ENCODE data around the gene ARRDC5. TPM values are rescaled to one million over a fixed set of nuclear protein-coding genes. Genes with fewer than 3 reads are reported as not detected.
"Not testable (repeated sequence)": the region's sequence is repeated elsewhere in the genome, so short reads cannot be mapped to it uniquely, and the experiment has no call there.

Gene ARRDC5
- not detected for polyA plus RNA-seq (2013, experiment 1 of 2; ENCODE audit: insufficient read length)
- polyA plus RNA-seq (2013, experiment 2 of 2; ENCODE audit: insufficient read length), result not detected

DNA sequence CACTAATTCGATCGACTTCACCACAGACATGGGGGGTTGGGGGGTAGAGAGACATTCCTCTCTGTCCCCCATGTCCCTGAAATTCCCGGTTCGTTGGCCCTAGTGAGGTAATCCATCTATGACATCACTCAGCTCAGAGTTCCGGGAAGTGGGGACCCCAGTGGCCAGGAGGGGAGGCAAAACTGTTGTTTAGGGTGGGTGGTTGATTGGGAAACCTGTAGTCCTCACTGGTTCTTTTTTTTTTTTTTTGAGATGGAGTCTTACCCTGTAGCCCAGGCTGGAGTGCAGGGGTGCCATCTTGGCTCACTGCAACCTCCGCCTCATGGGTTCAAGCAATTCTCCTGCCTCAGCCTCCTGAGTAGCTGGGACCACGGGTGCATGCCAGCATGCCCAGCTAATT lies at the start of gene ARRDC5:
ARRDC5 (minus strand) TSS at position 101 of the 400 bp plus-strand sequence; CDS start at position 30, 71 bp downstream.
- no peak for DNase-seq

GRCh38 chr19:4951656-4952055 lies 49.0 kb upstream of the ARRDC5 start:
- no peak for DNase-seq

DNA sequence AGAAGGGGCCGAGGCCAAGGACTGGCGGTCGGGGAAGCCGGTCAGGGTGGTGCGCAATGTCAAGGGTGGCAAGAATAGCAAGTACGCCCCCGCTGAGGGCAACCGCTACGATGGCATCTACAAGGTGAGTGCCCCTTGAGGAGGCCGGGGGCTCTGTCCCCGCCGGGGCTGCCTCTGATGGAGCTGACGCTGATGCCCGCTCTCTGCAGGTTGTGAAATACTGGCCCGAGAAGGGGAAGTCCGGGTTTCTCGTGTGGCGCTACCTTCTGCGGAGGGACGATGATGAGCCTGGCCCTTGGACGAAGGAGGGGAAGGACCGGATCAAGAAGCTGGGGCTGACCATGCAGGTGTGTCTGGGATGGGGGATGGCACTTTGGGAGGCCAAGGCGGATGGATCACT lies 48.0 kb upstream of the ARRDC5 start:
- not testable (repeated sequence) for DNase-seq

GRCh38 chr19:4941638-4942169 lies 39.0 kb upstream of the ARRDC5 start:
- not testable (repeated sequence) for DNase-seq

DNA sequence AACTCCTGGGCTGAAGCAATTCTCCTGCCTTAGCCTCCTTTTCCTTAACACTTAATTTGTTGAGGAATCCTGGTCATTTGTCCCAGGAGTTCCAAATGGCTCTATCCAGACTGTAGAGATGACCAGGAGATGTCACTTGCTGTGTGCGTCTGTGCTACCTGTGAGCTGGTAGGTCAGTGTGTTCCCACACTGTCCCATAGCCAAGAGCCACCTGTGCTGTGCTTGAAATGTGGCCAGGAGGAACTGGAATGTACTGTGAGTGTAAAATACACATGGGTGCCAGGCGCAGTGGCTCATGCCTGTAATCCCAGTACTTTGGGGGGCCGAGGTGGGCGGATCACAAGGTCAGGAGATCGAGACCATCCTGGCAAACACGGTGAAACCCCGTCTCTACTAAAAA lies 36.8 kb upstream of the ARRDC5 start:
- DNase-seq, result no peak

DNA sequence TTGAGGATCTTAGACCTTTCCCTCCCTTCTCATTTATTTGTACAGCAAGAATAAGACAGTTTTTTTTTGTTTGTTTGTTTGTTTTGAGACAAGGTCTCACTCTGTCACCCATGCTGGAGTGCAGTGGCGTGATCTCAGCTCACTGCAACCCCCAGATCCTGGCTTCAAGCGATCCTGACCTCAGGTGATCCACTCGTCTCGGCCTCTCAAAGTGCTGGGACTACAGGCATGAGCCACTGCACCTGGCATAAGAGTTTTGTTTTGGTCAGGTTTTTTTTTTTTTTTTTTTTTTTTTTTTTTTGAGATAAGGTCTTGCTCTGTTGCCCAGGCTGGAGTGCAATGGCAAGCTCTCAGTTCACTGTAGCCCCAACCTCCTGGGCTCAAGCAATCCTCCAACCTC lies 35.8 kb upstream of the ARRDC5 start:
- not testable (repeated sequence) for DNase-seq

DNA sequence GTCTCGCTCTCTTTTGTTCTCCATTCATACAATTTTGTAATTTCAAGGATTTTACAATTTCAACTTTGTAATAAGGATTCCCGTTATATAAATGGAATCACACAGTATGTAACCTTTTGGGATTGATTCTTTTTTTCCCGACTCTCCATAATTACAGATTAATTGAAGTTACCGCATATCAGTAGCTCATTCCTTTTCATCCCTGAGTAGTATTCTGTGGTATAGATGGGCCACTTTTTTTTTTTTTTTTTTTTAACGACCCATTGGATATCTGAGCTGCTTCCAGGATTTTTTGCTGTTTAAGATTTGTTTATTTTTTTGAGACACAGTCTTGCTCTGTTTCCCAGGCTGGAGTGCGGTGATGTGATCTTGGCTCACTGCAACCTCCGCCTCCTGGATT lies 34.4 kb upstream of the ARRDC5 start:
- no peak for DNase-seq

DNA sequence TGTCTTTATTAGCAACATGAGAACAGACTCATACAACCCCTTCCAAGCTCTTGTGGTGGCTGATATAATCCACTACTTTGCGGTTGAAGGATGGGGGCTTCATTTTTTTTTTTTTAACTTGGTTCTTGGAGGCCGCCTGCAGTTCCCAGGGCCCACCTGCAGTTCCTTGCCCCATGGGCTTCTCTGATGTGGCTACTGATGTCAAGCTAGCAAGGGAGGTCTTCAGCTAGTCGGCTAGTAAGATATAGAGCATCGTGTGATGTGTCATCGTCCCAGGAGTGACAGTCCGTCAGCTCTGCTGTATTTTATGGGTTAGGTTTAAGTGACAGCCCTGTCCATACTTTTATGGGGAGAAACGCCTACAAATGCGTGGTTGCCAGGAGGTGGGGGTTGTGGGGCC lies 32.7 kb upstream of the ARRDC5 start:
- DNase-seq, result no peak

GRCh38 chr19:4933528-4933927 lies 30.8 kb upstream of the ARRDC5 start:
- no peak for DNase-seq

DNA sequence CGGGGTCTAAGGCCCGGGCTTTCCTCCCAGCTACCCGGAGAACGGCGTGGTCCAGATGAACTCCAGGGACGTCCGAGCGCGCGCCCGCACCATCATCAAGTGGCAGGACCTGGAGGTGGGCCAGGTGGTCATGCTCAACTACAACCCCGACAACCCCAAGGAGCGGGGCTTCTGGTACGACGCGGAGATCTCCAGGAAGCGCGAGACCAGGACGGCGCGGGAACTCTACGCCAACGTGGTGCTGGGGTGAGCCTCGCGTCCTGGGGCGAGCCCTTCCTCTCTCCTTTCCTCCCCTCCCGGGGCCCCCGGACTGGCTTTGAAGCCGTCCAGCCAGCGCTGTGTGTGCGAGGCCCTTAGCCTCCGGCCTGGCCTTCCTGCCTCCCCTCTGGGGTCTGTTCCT lies 30.0 kb upstream of the ARRDC5 start:
- DNase-seq, result no peak

DNA sequence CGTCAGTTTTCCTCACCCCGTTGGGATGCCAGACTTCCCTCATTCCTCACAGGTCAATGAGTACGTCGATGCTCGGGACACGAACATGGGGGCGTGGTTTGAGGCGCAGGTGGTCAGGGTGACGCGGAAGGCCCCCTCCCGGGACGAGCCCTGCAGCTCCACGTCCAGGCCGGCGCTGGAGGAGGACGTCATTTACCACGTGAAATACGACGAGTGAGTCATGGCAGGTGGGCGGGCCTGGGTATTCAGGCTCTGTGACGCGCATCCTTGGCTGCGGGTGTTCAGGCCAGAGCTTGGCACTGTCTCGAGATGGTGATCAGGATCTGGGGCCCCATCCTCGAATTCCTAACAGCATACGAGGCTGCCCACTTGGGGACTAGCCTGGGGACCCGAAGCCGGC lies 28.0 kb upstream of the ARRDC5 start:
- no peak for DNase-seq

GRCh38 chr19:4929186-4929585 lies 26.5 kb upstream of the ARRDC5 start:
- DNase-seq, result no peak

GRCh38 chr19:4923276-4923747 lies 20.6 kb upstream of the ARRDC5 start:
- no peak for DNase-seq

- no peak for DNase-seq
Observed at GRCh38 chr19:4922530-4923275, 20.0 kb upstream of the ARRDC5 start.

DNA sequence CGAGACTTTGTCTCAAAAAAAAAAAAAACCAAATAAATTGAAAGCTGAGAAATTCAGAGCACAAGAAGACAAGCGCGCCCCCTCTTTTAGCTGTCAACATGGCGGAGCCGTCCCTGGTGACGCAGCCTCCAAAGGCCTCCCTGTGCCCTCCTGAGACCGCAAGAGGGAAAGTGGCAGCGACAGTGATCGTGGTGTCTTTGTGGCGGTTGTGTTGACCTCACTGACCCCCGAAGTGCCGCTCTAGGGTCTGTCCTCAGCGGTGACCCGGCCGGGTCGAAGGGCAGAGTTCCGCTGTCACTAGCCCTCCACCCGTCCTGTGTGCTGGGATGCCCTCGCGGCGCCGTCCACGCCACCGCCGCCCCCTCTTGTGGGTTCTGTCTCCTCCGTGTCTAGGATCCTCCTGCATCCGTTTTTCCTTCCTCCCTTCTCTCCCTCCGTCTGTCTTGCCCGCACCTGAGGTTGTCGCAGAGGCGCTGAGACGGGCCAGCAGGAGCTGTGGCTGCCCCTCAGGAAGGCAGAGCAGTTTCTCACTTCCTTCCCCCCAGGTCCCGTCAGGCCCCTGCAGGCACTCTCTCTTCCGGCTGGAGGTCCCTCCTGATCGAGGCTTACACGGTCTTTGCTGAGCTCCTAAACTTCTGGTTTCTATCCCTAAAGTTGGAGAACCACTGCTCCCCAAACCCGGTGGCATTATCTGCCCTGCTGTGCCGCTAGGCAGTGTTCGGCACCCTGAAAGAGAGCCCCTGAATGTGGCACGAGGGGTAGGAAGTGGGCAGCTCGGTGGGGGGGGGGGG lies 13.8 kb upstream of the ARRDC5 start:
- DNase-seq, result no peak

- peak; percentile 78 for DNase-seq
Observed at GRCh38 chr19:4914736-4915501, 12.2 kb upstream of the ARRDC5 start.

- DNase-seq, result peak; percentile 23
Observed at GRCh38 chr19:4913996-4914735, 11.5 kb upstream of the ARRDC5 start.

GRCh38 chr19:4911786-4912672 lies 9.3 kb upstream of the ARRDC5 start:
- DNase-seq, result peak; percentile 100

DNA sequence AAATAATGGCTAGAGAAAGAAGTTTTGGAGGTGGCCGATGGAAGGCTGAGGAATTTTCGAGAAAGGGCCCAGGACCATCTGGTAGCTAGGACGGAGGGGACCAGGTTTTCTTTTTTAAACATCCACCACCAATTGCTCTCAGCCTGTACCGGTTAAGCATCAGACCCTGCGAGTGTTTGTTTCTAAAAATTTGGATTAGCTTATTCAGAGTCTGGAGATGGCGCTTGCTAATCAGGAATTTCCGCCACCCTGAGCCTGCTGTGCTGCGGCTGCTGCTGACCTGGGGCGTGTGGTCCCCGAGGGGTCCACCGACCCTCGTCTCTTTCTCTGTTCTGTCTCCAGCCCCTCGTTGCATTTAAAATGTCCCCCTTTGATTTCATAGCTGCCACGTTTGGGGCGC lies 8.6 kb upstream of the ARRDC5 start:
- DNase-seq, result no peak

DNA sequence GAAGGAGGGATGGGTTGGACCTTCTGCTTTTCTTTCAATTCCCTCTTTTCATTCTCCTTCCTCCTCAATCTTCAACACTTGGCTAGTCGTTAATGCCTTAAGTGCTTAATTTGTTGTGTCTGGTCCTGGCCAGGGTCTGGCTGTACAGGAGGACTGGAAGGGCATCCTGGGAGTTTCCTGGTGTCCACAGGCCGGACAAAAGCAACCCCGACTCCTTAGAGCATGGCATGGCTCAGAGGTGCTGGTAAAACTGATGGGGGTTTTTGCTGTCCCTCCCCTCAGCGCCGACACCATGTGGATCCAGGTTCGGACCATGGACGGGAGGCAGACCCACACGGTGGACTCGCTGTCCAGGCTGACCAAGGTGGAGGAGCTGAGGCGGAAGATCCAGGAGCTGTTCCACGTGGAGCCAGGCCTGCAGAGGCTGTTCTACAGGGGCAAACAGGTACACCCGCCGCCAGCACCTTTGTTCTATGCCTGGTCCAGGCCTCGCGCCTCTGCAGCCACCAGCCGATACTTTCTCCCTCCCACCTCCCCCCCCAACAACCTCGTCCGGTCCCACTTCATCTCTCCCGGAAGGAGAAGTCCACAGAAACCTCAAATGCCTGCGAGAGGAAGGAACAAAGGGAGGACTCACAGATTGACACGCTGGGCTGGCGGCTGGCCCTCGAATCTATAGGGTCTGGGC lies 8.0 kb upstream of the ARRDC5 start:
- DNase-seq, result peak; percentile 85

Data from fibroblast of skin of scalp (primary cell).